ENCODE data around the gene ZC3HAV1. TPM values are rescaled to one million over a fixed set of nuclear protein-coding genes. Genes with fewer than 3 reads are reported as not detected.

The ZC3HAV1 gene
- total and polyA plus RNA-seq, 9 of the 15 experiments (the other 6 are each of a cell fraction or from before 2014, with no cell fraction given), result 11.9 to 40.5 (median 23.9) TPM

GRCh38 chr7:139043823-139044812, 65.4 kb downstream of the ZC3HAV1 start (continued):
- no peak for TF ChIP-seq ZNF431 (CRISPR knock-in tag; IDR thresholded peaks at IDR 0.05)
- no peak for TF ChIP-seq SAP30 (IDR thresholded peaks at IDR 0.05; ENCODE audit: borderline replicate concordance, insufficient read depth, low read depth, low read length, poor library complexity, severe bottlenecking)
- peak; percentile 41; the same call in 1 of the 2 replicates for TF ChIP-seq GATA2 (CRISPR knock-in tag; IDR thresholded peaks at IDR 0.05)
- no peak for TF ChIP-seq KDM4B (IDR thresholded peaks at IDR 0.05; ENCODE audit: borderline replicate concordance in 2 of 2, low read depth in 1 of 2)
- TF ChIP-seq DPF2 (IDR thresholded peaks at IDR 0.05), result peak; percentile 100
- TF ChIP-seq ZNF764 (CRISPR knock-in tag; IDR thresholded peaks at IDR 0.05; ENCODE audit: low read depth), result no peak
- TF ChIP-seq ZNF274 (IDR thresholded peaks at IDR 0.05; ENCODE audit: borderline replicate concordance, low read depth, low read length), result no peak
- peak; percentile 88 for TF ChIP-seq STAT5A (IDR thresholded peaks at IDR 0.05; ENCODE audit: borderline replicate concordance, low read length)
- TF ChIP-seq ZNF124 (CRISPR knock-in tag; IDR thresholded peaks at IDR 0.05), result no peak
- TF ChIP-seq SMARCB1 (IDR thresholded peaks at IDR 0.05; ENCODE audit: insufficient read length, low read depth), result peak; percentile 99
- no peak for TF ChIP-seq ZNF507 (tag; conservative IDR thresholded peaks at IDR 0.05)
- TF ChIP-seq MXI1 (IDR thresholded peaks at IDR 0.05; ENCODE audit: low read depth, low read length), result 0 out of 2 replicates have a peak, but pooled peaks have one; percentile 17
- TF ChIP-seq, protein P1, sequence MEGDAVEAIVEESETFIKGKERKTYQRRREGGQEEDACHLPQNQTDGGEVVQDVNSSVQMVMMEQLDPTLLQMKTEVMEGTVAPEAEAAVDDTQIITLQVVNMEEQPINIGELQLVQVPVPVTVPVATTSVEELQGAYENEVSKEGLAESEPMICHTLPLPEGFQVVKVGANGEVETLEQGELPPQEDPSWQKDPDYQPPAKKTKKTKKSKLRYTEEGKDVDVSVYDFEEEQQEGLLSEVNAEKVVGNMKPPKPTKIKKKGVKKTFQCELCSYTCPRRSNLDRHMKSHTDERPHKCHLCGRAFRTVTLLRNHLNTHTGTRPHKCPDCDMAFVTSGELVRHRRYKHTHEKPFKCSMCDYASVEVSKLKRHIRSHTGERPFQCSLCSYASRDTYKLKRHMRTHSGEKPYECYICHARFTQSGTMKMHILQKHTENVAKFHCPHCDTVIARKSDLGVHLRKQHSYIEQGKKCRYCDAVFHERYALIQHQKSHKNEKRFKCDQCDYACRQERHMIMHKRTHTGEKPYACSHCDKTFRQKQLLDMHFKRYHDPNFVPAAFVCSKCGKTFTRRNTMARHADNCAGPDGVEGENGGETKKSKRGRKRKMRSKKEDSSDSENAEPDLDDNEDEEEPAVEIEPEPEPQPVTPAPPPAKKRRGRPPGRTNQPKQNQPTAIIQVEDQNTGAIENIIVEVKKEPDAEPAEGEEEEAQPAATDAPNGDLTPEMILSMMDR (IDR thresholded peaks at IDR 0.05 in 2 of 3, conservative IDR thresholded peaks at IDR 0.05 in 1 of 3; ENCODE audit: insufficient read depth in 2 of 3, low read depth in 1 of 3, low read length in 3 of 3), result peak in 2 of 3 experiments; percentile 17 to 44; a peak in 3 of 6 replicates
- peak; percentile 97 for TF ChIP-seq NBN (IDR thresholded peaks at IDR 0.05; ENCODE audit: low read depth)
- TF ChIP-seq ATF7 (IDR thresholded peaks at IDR 0.05), result peak; percentile 89
- TF ChIP-seq ZNF316 (IDR thresholded peaks at IDR 0.05), result peak; percentile 94
- no peak for TF ChIP-seq EZH2 (IDR thresholded peaks at IDR 0.05; ENCODE audit: borderline replicate concordance, low read depth, low read length)
- TF ChIP-seq, protein P2, sequence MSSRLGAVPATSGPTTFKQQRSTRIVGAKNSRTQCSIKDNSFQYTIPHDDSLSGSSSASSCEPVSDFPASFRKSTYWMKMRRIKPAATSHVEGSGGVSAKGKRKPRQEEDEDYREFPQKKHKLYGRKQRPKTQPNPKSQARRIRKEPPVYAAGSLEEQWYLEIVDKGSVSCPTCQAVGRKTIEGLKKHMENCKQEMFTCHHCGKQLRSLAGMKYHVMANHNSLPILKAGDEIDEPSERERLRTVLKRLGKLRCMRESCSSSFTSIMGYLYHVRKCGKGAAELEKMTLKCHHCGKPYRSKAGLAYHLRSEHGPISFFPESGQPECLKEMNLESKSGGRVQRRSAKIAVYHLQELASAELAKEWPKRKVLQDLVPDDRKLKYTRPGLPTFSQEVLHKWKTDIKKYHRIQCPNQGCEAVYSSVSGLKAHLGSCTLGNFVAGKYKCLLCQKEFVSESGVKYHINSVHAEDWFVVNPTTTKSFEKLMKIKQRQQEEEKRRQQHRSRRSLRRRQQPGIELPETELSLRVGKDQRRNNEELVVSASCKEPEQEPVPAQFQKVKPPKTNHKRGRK (tag; IDR thresholded peaks at IDR 0.05), result no peak
- no peak for TF ChIP-seq ZNF444 (CRISPR knock-in tag; IDR thresholded peaks at IDR 0.05)
- TF ChIP-seq L3MBTL2 (IDR thresholded peaks at IDR 0.05), result peak; percentile 46; the same call in 1 of the 2 replicates
- no peak for TF ChIP-seq XRCC4 (IDR thresholded peaks at IDR 0.05; ENCODE audit: extremely low read depth, insufficient read depth, insufficient read length)
- 0 out of 2 replicates have a peak, but pooled peaks have one; percentile 63 for TF ChIP-seq TRIM28 (IDR thresholded peaks at IDR 0.05)
- TF ChIP-seq TBP (optimal IDR thresholded peaks at IDR 0.05; ENCODE audit: low read depth, low read length), result no peak
- TF ChIP-seq, protein P3, sequence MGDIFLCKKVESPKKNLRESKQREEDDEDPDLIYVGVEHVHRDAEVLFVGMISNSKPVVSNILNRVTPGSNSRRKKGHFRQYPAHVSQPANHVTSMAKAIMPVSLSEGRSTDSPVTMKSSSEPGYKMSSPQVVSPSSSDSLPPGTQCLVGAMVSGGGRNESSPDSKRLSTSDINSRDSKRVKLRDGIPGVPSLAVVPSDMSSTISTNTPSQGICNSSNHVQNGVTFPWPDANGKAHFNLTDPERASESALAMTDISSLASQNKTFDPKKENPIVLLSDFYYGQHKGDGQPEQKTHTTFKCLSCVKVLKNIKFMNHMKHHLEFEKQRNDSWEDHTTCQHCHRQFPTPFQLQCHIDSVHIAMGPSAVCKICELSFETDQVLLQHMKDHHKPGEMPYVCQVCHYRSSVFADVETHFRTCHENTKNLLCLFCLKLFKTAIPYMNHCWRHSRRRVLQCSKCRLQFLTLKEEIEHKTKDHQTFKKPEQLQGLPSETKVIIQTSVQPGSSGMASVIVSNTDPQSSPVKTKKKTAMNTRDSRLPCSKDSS (IDR thresholded peaks at IDR 0.05; ENCODE audit: low read depth, partially characterized antibody), result no peak

All from K562 (cell line).